SU-DHL-6 (cell line): Measurements from ENCODE around the gene HLA-B.

Experiments used
- H2AFZ ChIP-seq: fragments of 200-600 bp; sonication (generic); 2 replicates; pipeline ENCODE4 v1.6.1; 2014; ENCODE audit warnings: low read depth, mild to moderate bottlenecking, moderate library complexity, mixed read lengths, antibody characterized with exemption, low read length; ENCODE audit not compliant: severe bottlenecking
- H3F3A ChIP-seq: fragments of 200-600 bp; shearing (Covaris generic); 2 replicates; pipeline ENCODE4 v1.6.0; 2016; ENCODE audit warnings: antibody characterized with exemption, mild to moderate bottlenecking; ENCODE audit not compliant: insufficient read depth
- H3K27ac ChIP-seq: fragments of 200-600 bp; sonication (generic); 2 replicates; pipeline ENCODE4 v1.5.1; 2016; ENCODE audit warnings: low read depth, mild to moderate bottlenecking, low read length, moderate library complexity, mixed read lengths
- H3K27me3 ChIP-seq: fragments of 200-600 bp; sonication (generic), shearing (Covaris generic); 2 replicates; pipeline ENCODE4 v1.6.0; 2014; ENCODE audit warnings: mild to moderate bottlenecking, low read length
- H3K36me3 ChIP-seq: fragments of 200-600 bp; sonication (generic); 2 replicates; pipeline ENCODE4 v1.6.1; 2014; ENCODE audit warnings: mild to moderate bottlenecking, low read length, mixed read lengths
- H3K4me2 ChIP-seq: fragments of 300-600, 200-600 bp; shearing (Covaris generic), sonication (generic); 2 replicates; pipeline ENCODE4 v1.6.0; 2014; ENCODE audit warnings: low read length, low read depth, mild to moderate bottlenecking; ENCODE audit not compliant: poor library complexity, severe bottlenecking
- H3K4me3 ChIP-seq: fragments of 200-600 bp; sonication (generic); 2 replicates; pipeline ENCODE4 v1.5.1; 2014; ENCODE audit warnings: antibody characterized with exemption, low read length, mild to moderate bottlenecking, mixed read lengths; ENCODE audit not compliant: insufficient read depth, poor library complexity, severe bottlenecking
- H3K79me2 ChIP-seq: fragments of 200-600 bp; sonication (generic); 2 replicates; pipeline ENCODE4 v1.6.1; 2014; ENCODE audit warnings: mild to moderate bottlenecking, low read length, moderate library complexity; ENCODE audit not compliant: insufficient read depth
- H3K9ac ChIP-seq: fragments of 200-600 bp; sonication (generic); 2 replicates; pipeline ENCODE4 v1.7.0; 2014; ENCODE audit warnings: mild to moderate bottlenecking, low read length
- H3K9me2 ChIP-seq: fragments of 200-600 bp; sonication (generic); replicated peaks from 2 replicates; pipeline ENCODE4 v1.6.1; 2014; ENCODE audit warnings: low read length; ENCODE audit not compliant: insufficient read depth
- H3K9me3 ChIP-seq: fragments of 200-600 bp; sonication (generic); 2 replicates; pipeline ENCODE4 v1.6.1; 2014; ENCODE audit warnings: low read length, mixed read lengths; ENCODE audit not compliant: insufficient read depth
- H4K20me1 ChIP-seq: fragments of 200-600 bp; sonication (generic); 2 replicates; pipeline ENCODE4 v1.6.1; 2014; ENCODE audit warnings: low read depth, mild to moderate bottlenecking, antibody characterized with exemption, low read length, moderate library complexity, mixed read lengths
- CTCF ChIP-seq: fragments of 200-600 bp; sonication (generic); IDR thresholded peaks from one replicate; pipeline ENCODE4 v1.5.1; 2017; ENCODE audit warnings: antibody characterized with exemption, mild to moderate bottlenecking, low read length, moderate library complexity; ENCODE audit not compliant: insufficient read depth, poor library complexity, severe bottlenecking
- EZH2phosphoT487 ChIP-seq: fragments of 200-600 bp; sonication (generic), shearing (Covaris generic); conservative IDR thresholded peaks from 2 replicates; pipeline ENCODE4 v1.6.1; 2018; ENCODE audit warnings: mild to moderate bottlenecking, antibody characterized with exemption, low read length, moderate library complexity, mixed read lengths

The HLA-B gene

GRCh38 chr6:31340228-31340627 lies 16.8 kb downstream of the HLA-B start:
- Histone ChIP-seq H3K36me3 (no peaks in the 10 kb centered on the region; the same call in 1 of the 2 replicates), H2AFZ (no peak overlapping the region), H3K27ac (no peak overlapping the region), H3K9me2 (no peaks in the 10 kb centered on the region), H3K4me2 (no peak overlapping the region), H3K9me3 (peaks cover 33% of the 10 kb centered on the region), H3K4me3 (no peak overlapping the region), H3K27me3 (no peaks in the 10 kb centered on the region), H3K9ac (no peak overlapping the region), H4K20me1 (no peaks in the 10 kb centered on the region), H3F3A (no peaks in the 10 kb centered on the region), H3K79me2 (no peaks in the 10 kb centered on the region)
- TF ChIP-seq EZH2phosphoT487: no peak
- no peak for TF ChIP-seq CTCF

GRCh38 chr6:31339210-31339609 lies 17.8 kb downstream of the HLA-B start:
- H3F3A ChIP-seq: no peaks in the 10 kb centered on the region
- H3K9me2 ChIP-seq: no peaks in the 10 kb centered on the region
- no peak overlapping the region for H3K27ac ChIP-seq
- H3K9me3 ChIP-seq: peaks cover 33% of the 10 kb centered on the region
- H3K79me2 ChIP-seq: no peaks in the 10 kb centered on the region
- no peaks in the 10 kb centered on the region for H4K20me1 ChIP-seq
- no peak overlapping the region for H3K9ac ChIP-seq
- no peaks in the 10 kb centered on the region for H3K27me3 ChIP-seq
- H3K4me3 ChIP-seq: no peak overlapping the region
- no peak overlapping the region for H3K4me2 ChIP-seq
- H3K36me3 ChIP-seq: no peaks in the 10 kb centered on the region; the same call in 1 of the 2 replicates
- no peak overlapping the region for H2AFZ ChIP-seq
- TF ChIP-seq EZH2phosphoT487: no peak
- TF ChIP-seq CTCF: no peak

- Histone ChIP-seq H3K4me3 (no peak overlapping the region), H3K27ac (no peak overlapping the region), H3K36me3 (no peaks in the 10 kb centered on the region; the same call in 1 of the 2 replicates), H3K79me2 (no peaks in the 10 kb centered on the region), H3K9me2 (no peaks in the 10 kb centered on the region), H4K20me1 (no peaks in the 10 kb centered on the region), H3K27me3 (no peaks in the 10 kb centered on the region), H2AFZ (no peak overlapping the region), H3K9me3 (peaks cover 33% of the 10 kb centered on the region), H3F3A (no peaks in the 10 kb centered on the region), H3K9ac (no peak overlapping the region), H3K4me2 (no peak overlapping the region)
- TF ChIP-seq CTCF (no peak), EZH2phosphoT487 (no peak)
These were observed 20.0 kb downstream of the HLA-B start for GRCh38 chr6:31336896-31337496.
